Liver (tissue), 9 donors: ENCODE results near the gene CPAMD8. TPM values are rescaled to one million over a fixed set of nuclear protein-coding genes. Genes with fewer than 3 reads are reported as not detected.

Experiments used
- DNase-seq: peaks from one replicate; pipeline ENCODE4 v3.0.0-alpha.2; 2017; ENCODE audit warnings: low spot score
- H3K27ac ChIP-seq, 2 donors: one replicate each; pipeline ENCODE4 v1.7.0; 2013; ENCODE audit warnings: inconsistent platforms in 2 of 2, low read length in 2 of 2, control low read depth in 1 of 2, low read depth in 1 of 2, mild to moderate bottlenecking in 1 of 2
- H3K27me3 ChIP-seq, 4 donors: one replicate each; pipeline versions ENCODE4 v1.6.1 to v1.7.0; 2013; ENCODE audit warnings: low read length in 3 of 4, inconsistent platforms in 1 of 4, mild to moderate bottlenecking in 1 of 4, moderate library complexity in 1 of 4; ENCODE audit not compliant: control insufficient read depth in 4 of 4, insufficient read depth in 4 of 4
- H3K36me3 ChIP-seq, 4 donors: one replicate each; pipeline versions ENCODE4 v1.6.1 to v1.7.0; 2013; ENCODE audit warnings: low read length in 3 of 4, mild to moderate bottlenecking in 3 of 4, low read depth in 1 of 4, moderate library complexity in 1 of 4; ENCODE audit not compliant: control insufficient read depth in 4 of 4, insufficient read depth in 3 of 4
- H3K4me1 ChIP-seq, 4 donors: one replicate each; pipeline versions ENCODE4 v1.6.1 to v1.7.0; 2013; ENCODE audit warnings: low read length in 3 of 4, mild to moderate bottlenecking in 3 of 4, moderate library complexity in 1 of 4; ENCODE audit not compliant: control insufficient read depth in 4 of 4, insufficient read depth in 4 of 4
- H3K4me3 ChIP-seq, 3 donors: one replicate each; pipeline versions ENCODE4 v1.6.1 to v1.7.0; 2013; ENCODE audit warnings: low read length in 3 of 3, control low read depth in 1 of 3, low read depth in 1 of 3, mild to moderate bottlenecking in 1 of 3
- H3K9ac ChIP-seq, 2 donors: one replicate each; pipeline ENCODE4 v1.7.0; 2013; ENCODE audit warnings: low read length in 2 of 2, mild to moderate bottlenecking in 2 of 2, moderate library complexity in 2 of 2, control low read depth in 1 of 2, low read depth in 1 of 2
- H3K9me3 ChIP-seq, 4 donors: one replicate each; pipeline versions ENCODE4 v1.6.1 to v1.7.0; 2013; ENCODE audit warnings: low read length in 3 of 4; ENCODE audit not compliant: control insufficient read depth in 4 of 4
- EGR1 ChIP-seq, 2 donors: IDR thresholded peaks; 2 replicates each; pipeline ENCODE4 v1.6.1; 2016 to 2018; ENCODE audit warnings: antibody characterized with exemption in 2 of 2, low read depth in 2 of 2
- FOXA1 ChIP-seq: IDR thresholded peaks from 2 replicates; pipeline ENCODE4 v1.6.1; 2016; ENCODE audit warnings: antibody characterized with exemption
- FOXA2 ChIP-seq: IDR thresholded peaks from 2 replicates; pipeline ENCODE4 v1.6.1; 2016; ENCODE audit warnings: antibody characterized with exemption
- GABPA ChIP-seq, 2 donors: IDR thresholded peaks in 1 of 2; conservative IDR thresholded peaks in 1 of 2; 2 replicates each; pipeline ENCODE4 v1.6.1; 2016; ENCODE audit warnings: antibody characterized with exemption in 2 of 2, mild to moderate bottlenecking in 1 of 2, moderate library complexity in 1 of 2
- HNF4G ChIP-seq: IDR thresholded peaks from 2 replicates; pipeline ENCODE4 v1.6.1; 2016; ENCODE audit warnings: antibody characterized with exemption
- JUND ChIP-seq, 2 donors: IDR thresholded peaks; 2 replicates each; pipeline ENCODE4 v1.6.1; 2016; ENCODE audit warnings: antibody characterized with exemption in 2 of 2
- NR2F2 ChIP-seq: IDR thresholded peaks from 2 replicates; pipeline ENCODE4 v1.6.1; 2016; ENCODE audit warnings: antibody characterized with exemption
- RAD21 ChIP-seq, 2 donors: IDR thresholded peaks; 2 replicates each; pipeline ENCODE4 v1.6.1; 2016; ENCODE audit warnings: antibody characterized with exemption in 2 of 2, mild to moderate bottlenecking in 2 of 2
- RXRA ChIP-seq, 2 donors: IDR thresholded peaks; 2 replicates each; pipeline ENCODE4 v1.6.1; 2017 to 2018; ENCODE audit warnings: antibody characterized with exemption in 2 of 2, mild to moderate bottlenecking in 1 of 2
- SP1 ChIP-seq: IDR thresholded peaks from 2 replicates; pipeline ENCODE4 v1.6.1; 2018; ENCODE audit warnings: antibody characterized with exemption, mild to moderate bottlenecking
- TAF1 ChIP-seq: conservative IDR thresholded peaks from 2 replicates; pipeline ENCODE4 v1.6.1; 2016; ENCODE audit warnings: antibody characterized with exemption, mild to moderate bottlenecking
- YY1 ChIP-seq: IDR thresholded peaks from 2 replicates; pipeline ENCODE4 v1.6.1; 2016; ENCODE audit warnings: antibody characterized with exemption, mild to moderate bottlenecking
- WGBS: extraction: QIAGEN DNeasy Blood & Tissue Kit; methylation state at CpG from one replicate; pipeline ENCODE4 v1.1.7; 2013; 5-methylcytosine and 5-hydroxymethylcytosine counted together
- polyA plus RNA-seq, 2 donors: library from polyadenylated mRNA; stranded (reverse) in 1 of 2; unstranded in 1 of 2; fragments of 200-250 nt in 1 of 2; fragments of >200 nt in 1 of 2; fragmentation: Nextera tagmentation in 1 of 2; extraction: Ambion mirVana in 1 of 2; gene quantifications; one replicate each; pipeline versions ENCODE4 v1.2.1 to v1.2.3, GENCODE V29; 2013 to 2015
- total RNA-seq, 2 donors: library from RNA; depleted of rRNA; stranded (reverse); fragments of >200 nt; gene quantifications; one replicate each; pipeline ENCODE4 v1.2.3, GENCODE V29; 2014
- TF ChIP-seq, protein P1 (sequence below): IDR thresholded peaks from 2 replicates; pipeline ENCODE4 v1.6.1; 2016; ENCODE audit warnings: antibody characterized with exemption
- TF ChIP-seq, protein P2 (sequence below): IDR thresholded peaks from 2 replicates; pipeline ENCODE4 v1.6.1; 2016; ENCODE audit warnings: antibody characterized with exemption
- TF ChIP-seq, protein P3 (sequence below): fragments of 150-350 bp; IDR thresholded peaks from 2 replicates; pipeline ENCODE4 v1.5.1; 2017; ENCODE audit warnings: improper control_type of control experiment, low read depth, low read length; ENCODE audit not compliant: missing input control
- TF ChIP-seq, protein P4 (sequence below): IDR thresholded peaks from 2 replicates; pipeline ENCODE4 v1.6.1; 2016; ENCODE audit warnings: antibody characterized with exemption, mild to moderate bottlenecking
- TF ChIP-seq, protein P5 (sequence below): IDR thresholded peaks from 2 replicates; pipeline ENCODE4 v1.6.1; 2016; ENCODE audit warnings: antibody characterized with exemption
- donor health status: healthy.
- donor health status: healthy.
- donor health status: healthy.
- donor health status: healthy.
- donor health status: healthy.

Gene CPAMD8
- total and polyA plus RNA-seq, 4 donors = 0.92 to 1.4 (median 1.1) TPM

DNA sequence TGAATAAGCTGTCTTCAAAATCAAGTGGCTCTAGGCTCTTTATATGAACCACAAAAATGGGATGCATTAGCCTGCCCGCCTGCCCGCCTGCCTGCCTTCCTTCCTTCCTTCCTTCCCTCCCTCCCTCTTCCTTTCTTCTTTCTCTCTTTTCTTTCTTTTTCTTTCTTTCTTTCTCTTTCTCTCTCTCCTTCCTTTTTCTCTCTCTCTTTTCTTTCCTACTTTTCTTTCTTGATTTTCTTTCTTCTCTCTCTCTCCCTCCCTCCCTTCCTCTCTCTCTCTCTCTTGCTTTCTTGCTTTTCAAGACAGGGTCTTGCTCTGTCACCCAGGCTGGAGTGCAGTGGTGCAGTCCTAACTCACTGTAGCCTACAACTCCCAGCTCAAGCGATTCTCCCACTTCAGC lies 110.9 kb downstream of the CPAMD8 start (continued):
- TF ChIP-seq TAF1 (no peak), EGR1 (IDR thresholded peaks at IDR 0.05; ENCODE audit: low read depth in 2 of 2) (no peak), FOXA1 (no peak), FOXA2 (no peak), RXRA (IDR thresholded peaks at IDR 0.05) (no peak)
- TF ChIP-seq, protein P1, sequence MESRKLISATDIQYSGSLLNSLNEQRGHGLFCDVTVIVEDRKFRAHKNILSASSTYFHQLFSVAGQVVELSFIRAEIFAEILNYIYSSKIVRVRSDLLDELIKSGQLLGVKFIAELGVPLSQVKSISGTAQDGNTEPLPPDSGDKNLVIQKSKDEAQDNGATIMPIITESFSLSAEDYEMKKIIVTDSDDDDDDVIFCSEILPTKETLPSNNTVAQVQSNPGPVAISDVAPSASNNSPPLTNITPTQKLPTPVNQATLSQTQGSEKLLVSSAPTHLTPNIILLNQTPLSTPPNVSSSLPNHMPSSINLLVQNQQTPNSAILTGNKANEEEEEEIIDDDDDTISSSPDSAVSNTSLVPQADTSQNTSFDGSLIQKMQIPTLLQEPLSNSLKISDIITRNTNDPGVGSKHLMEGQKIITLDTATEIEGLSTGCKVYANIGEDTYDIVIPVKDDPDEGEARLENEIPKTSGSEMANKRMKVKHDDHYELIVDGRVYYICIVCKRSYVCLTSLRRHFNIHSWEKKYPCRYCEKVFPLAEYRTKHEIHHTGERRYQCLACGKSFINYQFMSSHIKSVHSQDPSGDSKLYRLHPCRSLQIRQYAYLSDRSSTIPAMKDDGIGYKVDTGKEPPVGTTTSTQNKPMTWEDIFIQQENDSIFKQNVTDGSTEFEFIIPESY = no peak
- TF ChIP-seq, protein P2, sequence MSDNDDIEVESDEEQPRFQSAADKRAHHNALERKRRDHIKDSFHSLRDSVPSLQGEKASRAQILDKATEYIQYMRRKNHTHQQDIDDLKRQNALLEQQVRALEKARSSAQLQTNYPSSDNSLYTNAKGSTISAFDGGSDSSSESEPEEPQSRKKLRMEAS = no peak

DNA sequence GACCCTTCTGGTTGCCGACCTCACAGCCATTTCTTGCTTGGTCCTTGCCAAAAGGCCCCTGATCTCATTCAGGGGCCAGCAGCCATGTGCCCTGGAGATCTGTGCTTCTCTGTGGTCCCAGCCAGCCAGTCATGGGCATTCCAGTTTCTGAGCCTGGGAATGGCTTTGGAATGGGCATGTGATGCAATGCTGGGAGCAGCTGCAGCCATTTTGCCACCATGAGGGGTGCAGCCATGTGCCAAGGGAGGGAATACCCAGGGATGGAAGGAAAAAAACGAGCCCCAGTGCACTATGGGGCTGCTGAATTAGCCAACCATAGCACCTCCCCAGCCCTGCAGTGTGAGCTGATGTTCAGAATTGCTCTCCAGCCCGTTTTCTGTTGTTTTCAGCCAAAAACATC lies 111.5 kb downstream of the CPAMD8 start:
- Histone ChIP-seq H3K36me3 (no peaks in the 10 kb centered on the region), H3K27me3 (no peaks in the 10 kb centered on the region), H3K9ac (no peak overlapping the region), H3K4me1 (no peaks in the 10 kb centered on the region), H3K27ac (no peak overlapping the region), H3K9me3 (peaks cover 13 to 35% (median 24%) of the 10 kb centered on the region in 4 donors), H3K4me3 (no peak overlapping the region)
- no peak for DNase-seq
- 64% methylated on average over 3 of the region's 3 CpGs for WGBS
- TF ChIP-seq, protein P3, sequence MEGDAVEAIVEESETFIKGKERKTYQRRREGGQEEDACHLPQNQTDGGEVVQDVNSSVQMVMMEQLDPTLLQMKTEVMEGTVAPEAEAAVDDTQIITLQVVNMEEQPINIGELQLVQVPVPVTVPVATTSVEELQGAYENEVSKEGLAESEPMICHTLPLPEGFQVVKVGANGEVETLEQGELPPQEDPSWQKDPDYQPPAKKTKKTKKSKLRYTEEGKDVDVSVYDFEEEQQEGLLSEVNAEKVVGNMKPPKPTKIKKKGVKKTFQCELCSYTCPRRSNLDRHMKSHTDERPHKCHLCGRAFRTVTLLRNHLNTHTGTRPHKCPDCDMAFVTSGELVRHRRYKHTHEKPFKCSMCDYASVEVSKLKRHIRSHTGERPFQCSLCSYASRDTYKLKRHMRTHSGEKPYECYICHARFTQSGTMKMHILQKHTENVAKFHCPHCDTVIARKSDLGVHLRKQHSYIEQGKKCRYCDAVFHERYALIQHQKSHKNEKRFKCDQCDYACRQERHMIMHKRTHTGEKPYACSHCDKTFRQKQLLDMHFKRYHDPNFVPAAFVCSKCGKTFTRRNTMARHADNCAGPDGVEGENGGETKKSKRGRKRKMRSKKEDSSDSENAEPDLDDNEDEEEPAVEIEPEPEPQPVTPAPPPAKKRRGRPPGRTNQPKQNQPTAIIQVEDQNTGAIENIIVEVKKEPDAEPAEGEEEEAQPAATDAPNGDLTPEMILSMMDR = no peak

DNA sequence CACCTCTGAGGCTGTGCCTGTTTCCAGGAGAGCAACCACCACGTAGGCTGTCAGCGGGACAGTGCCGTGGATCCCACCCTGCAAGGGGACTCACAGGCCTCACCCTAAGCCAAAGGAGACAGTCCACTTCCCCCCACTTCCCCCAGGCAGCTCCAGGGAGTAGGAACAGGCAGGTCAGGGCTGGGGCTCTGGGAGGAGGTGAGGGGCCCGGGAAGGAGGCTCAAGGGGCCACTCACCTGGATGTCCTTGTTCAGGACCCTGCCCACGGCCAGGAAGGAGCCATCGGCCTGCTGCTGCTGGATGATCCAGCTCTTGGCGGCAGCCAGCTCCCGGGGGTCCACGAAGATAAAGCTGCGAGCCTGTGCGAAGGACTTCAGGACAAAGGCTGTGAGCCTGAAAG lies 112.2 kb downstream of the CPAMD8 start:
- WGBS = 90% methylated on average over 11 of the region's 11 CpGs
- no peaks in the 10 kb centered on the region for H3K4me1 ChIP-seq
- no peak overlapping the region for H3K4me3 ChIP-seq
- H3K9ac ChIP-seq = no peak overlapping the region
- no peak for DNase-seq
- TF ChIP-seq, protein P3 = no peak
- no peak for TF ChIP-seq YY1
- no peak for TF ChIP-seq FOXA2
- TF ChIP-seq JUND (IDR thresholded peaks at IDR 0.05) = no peak
- no peak for TF ChIP-seq NR2F2
- TF ChIP-seq FOXA1 = no peak
- no peak for TF ChIP-seq RXRA (IDR thresholded peaks at IDR 0.05)
- TF ChIP-seq HNF4G = no peak
- TF ChIP-seq, protein P1 = no peak
- TF ChIP-seq, protein P4, sequence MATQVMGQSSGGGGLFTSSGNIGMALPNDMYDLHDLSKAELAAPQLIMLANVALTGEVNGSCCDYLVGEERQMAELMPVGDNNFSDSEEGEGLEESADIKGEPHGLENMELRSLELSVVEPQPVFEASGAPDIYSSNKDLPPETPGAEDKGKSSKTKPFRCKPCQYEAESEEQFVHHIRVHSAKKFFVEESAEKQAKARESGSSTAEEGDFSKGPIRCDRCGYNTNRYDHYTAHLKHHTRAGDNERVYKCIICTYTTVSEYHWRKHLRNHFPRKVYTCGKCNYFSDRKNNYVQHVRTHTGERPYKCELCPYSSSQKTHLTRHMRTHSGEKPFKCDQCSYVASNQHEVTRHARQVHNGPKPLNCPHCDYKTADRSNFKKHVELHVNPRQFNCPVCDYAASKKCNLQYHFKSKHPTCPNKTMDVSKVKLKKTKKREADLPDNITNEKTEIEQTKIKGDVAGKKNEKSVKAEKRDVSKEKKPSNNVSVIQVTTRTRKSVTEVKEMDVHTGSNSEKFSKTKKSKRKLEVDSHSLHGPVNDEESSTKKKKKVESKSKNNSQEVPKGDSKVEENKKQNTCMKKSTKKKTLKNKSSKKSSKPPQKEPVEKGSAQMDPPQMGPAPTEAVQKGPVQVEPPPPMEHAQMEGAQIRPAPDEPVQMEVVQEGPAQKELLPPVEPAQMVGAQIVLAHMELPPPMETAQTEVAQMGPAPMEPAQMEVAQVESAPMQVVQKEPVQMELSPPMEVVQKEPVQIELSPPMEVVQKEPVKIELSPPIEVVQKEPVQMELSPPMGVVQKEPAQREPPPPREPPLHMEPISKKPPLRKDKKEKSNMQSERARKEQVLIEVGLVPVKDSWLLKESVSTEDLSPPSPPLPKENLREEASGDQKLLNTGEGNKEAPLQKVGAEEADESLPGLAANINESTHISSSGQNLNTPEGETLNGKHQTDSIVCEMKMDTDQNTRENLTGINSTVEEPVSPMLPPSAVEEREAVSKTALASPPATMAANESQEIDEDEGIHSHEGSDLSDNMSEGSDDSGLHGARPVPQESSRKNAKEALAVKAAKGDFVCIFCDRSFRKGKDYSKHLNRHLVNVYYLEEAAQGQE = no peak
- TF ChIP-seq SP1 = no peak
- TF ChIP-seq, protein P5, sequence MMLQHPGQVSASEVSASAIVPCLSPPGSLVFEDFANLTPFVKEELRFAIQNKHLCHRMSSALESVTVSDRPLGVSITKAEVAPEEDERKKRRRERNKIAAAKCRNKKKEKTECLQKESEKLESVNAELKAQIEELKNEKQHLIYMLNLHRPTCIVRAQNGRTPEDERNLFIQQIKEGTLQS = no peak
- TF ChIP-seq RAD21 (IDR thresholded peaks at IDR 0.05) = no peak
- TF ChIP-seq EGR1 (IDR thresholded peaks at IDR 0.05; ENCODE audit: low read depth in 2 of 2) = no peak
- TF ChIP-seq, protein P2 = no peak
- TF ChIP-seq GABPA (IDR thresholded peaks at IDR 0.05 in 1 of 2, conservative IDR thresholded peaks at IDR 0.05 in 1 of 2) = no peak
- H3K27me3 ChIP-seq = no peaks in the 10 kb centered on the region
- H3K9me3 ChIP-seq = peaks cover 13 to 31% (median 20%) of the 10 kb centered on the region in 4 donors
- no peaks in the 10 kb centered on the region for H3K36me3 ChIP-seq
- H3K27ac ChIP-seq = no peak overlapping the region
